GM06990 (cell line): ENCODE data around the gene HOMER3.

Experiments
- DNase-seq: peaks from one replicate; pipeline ENCODE4 v3.0.0-alpha.2; 2011; ENCODE audit not compliant: insufficient read length; ENCODE audit errors: extremely low read depth
- H3K27me3 ChIP-seq: replicated peaks from 2 replicates; pipeline ENCODE4 v1.6.0; 2011; ENCODE audit warnings: low read length; ENCODE audit not compliant: control insufficient read depth, insufficient read depth
- H3K36me3 ChIP-seq: 2 replicates; pipeline ENCODE4 v1.5.1; 2011; ENCODE audit warnings: low read length; ENCODE audit not compliant: control insufficient read depth, insufficient read depth
- H3K4me3 ChIP-seq: replicated peaks from 2 replicates; pipeline ENCODE4 v1.5.1; 2011; ENCODE audit warnings: low read depth, mild to moderate bottlenecking, control low read depth, low read length
- CTCF ChIP-seq: IDR thresholded peaks from 2 replicates; pipeline ENCODE4 v1.5.1; 2011; ENCODE audit warnings: low read length, control low read depth, mild to moderate bottlenecking, inconsistent platforms; ENCODE audit not compliant: insufficient read depth, poor library complexity, severe bottlenecking

HOMER3 gene

DNA sequence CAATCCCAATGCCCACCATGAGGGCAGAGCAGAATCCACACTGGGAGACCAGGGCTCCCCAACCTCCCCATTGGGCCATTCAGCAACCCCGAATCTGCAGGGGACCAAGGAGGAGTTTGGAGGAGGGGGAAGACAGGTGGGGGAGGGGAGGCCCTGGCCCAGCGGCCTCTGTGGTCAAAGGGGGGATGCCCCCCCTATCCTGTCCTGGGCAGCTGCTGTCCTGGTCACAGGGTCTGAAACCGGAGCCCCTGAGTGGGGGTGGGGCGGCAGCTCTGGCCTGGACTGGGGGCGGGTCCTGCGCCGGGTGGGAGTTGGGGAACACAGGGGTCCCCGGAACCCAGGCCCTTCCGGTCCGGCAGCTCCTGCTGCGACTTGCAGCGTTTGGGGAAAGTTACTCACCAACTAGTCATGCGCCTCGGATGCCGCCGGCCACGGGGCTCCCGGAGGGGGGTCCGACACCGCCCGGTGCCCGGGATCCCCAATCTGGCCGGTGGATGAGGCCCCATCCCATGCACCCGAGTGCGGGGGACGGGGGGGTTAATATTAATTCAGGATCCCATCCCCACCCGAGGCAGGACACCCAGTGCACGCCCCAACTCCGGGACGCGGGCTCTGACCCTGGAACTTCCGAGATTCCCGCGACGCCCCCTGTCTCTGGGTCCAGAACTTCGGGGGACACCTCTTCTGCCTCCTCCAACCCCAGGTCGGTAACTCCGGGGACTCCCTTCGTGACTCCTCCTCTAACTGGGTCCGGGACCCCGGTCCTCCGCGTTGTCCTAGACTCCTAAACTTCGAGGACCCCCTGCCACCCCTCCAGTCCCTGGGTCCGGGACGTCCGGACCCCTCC, 872 bp downstream of the HOMER3 start:
- H3K27me3 ChIP-seq: no peaks in the 10 kb centered on the region; the same call in 1 of the 2 replicates
- TF ChIP-seq CTCF: no peak
- peak overlapping the region; percentile 18 for H3K4me3 ChIP-seq
- no peak for DNase-seq
- no peaks in the 10 kb centered on the region for H3K36me3 ChIP-seq

DNA sequence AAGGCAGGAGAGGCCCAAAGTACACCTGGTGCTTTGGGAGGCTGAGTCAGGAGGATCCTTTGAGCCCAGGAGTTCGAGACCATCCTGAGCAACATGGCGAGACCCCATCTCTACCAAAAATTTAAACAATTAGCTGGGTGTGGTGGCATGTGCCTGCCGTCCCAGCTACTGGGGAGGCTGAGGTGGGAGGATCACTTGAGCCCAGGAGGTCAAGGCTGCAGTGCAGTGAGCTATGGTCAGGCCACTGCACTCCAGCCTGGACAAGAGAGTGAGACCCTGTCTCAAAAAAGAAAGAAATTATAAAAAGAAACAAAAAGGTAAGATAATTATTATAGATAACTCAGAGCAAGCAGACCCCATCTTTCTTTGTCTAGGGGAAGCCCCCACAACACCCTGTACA, 1.9 kb downstream of the HOMER3 start:
- no peak for TF ChIP-seq CTCF
- no peak for DNase-seq
- H3K4me3 ChIP-seq: no peak overlapping the region
- no peaks in the 10 kb centered on the region for H3K36me3 ChIP-seq
- no peaks in the 10 kb centered on the region; the same call in 1 of the 2 replicates for H3K27me3 ChIP-seq

DNA sequence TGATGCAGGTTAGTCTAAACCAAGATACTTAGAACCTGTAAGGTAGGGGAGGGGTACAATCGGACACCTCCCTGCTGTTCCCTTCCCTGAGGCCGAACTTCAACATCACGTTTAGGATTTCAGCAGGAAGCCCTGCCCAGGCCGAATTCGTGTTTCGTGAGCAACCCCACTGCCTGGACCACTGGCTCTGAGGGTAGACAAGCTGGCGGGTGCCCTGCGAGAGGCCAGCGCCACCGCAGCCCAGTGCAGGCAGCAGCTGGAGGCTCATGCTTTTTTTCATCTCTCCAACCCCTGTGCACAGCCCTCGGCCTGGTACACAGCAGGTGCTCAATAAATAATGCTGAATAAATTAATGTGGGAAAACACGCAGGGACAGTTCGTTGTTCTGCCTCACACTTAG, 7.7 kb downstream of the HOMER3 start:
- DNase-seq: no peak
- Histone ChIP-seq H3K36me3 (no peaks in the 10 kb centered on the region; the same call in 1 of the 2 replicates), H3K4me3 (no peak overlapping the region), H3K27me3 (no peaks in the 10 kb centered on the region)
- no peak for TF ChIP-seq CTCF

DNA sequence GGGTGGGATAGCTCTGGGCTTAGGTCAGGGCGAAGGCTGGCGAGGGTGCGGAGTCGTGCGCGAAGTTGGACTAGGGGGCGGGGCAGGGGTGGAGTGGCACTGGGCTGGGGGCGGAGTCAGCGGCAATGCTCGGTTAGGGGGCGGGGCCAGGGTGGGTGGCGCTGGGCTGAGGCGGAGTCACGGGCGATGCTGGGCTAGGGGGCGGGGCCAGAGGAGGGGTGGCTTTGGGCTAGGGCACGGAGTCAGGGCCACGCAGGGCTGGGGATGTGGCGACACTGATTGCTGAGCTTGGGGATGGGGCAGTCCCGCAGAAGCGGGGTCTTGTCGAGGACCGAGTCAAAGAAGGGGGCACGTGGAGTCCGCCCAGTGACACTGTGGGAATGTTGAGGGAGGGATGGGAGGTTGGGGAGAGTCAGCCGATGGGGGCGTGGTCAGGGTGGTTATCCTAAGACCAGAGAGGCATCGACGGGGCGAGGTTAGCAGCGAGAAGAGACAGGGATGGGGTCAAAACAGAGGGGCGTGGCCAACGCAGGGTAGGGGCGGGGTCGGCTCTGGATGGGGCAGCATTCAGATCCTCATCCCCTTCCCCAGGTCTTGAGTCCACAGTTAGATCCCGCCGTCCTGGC, 8.7 kb downstream of the HOMER3 start:
- no peak for TF ChIP-seq CTCF
- DNase-seq: peak; percentile 71
- peaks cover 6% of the 10 kb centered on the region for H3K36me3 ChIP-seq
- peak overlapping the region; percentile 37 for H3K4me3 ChIP-seq
- no peaks in the 10 kb centered on the region for H3K27me3 ChIP-seq

DNA sequence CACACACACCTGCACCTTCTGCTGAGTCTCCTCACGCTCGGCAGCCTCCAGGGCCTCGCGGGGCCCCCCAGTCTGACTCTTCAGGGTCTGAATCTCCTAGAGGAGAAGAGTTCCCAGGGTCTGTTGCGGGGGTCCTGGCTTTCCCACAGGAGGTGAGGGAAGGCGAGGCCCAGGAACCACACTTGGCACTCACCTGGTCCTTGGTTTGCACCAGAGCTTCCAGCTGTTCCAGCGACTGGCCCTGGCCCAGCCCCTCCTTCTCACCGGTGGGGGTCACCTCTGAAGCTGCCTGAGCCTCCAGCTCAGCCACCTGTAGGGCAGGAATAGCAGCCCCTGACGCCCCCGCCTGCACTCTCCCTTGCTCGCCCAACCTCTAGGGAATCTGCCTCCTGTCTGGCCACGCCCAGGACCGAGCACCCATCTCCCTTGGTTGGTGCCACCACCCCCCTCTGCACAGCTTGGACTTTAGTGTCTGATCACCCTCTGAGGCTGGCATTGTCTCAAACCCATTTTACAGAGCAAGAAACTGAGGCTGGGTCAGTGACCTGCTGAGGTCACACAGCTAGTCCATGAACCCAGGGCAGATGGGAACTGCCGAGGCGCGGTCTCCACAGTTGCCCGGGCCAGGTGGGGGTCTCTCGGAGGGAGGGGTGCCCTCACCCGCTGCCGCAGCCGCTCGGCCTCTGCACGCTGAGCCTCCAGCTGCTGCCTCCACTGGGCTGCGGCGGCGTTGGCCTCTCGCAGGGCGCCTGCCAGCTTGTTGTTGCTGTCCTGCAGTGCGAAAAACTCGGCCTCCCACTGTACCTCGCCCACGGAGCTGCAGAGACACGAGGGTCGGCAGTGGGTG, 9.5 kb downstream of the HOMER3 start:
- no peak for TF ChIP-seq CTCF
- Histone ChIP-seq H3K4me3 (no peak overlapping the region), H3K36me3 (peaks cover 7% of the 10 kb centered on the region)

More for the DNA sequence above, 9.5 kb downstream of the HOMER3 start:
- no peaks in the 10 kb centered on the region for H3K27me3 ChIP-seq
- DNase-seq: no peak
